Measurements from ENCODE around the gene HOMER1.

- TF ChIP-seq CTCF (conservative IDR thresholded peaks at IDR 0.05; ENCODE audit: low read depth, low read length) (no peak), POLR2A (IDR thresholded peaks at IDR 0.05; ENCODE audit: low read depth, low read length) (no peak), USF2 (IDR thresholded peaks at IDR 0.05; ENCODE audit: low read depth, low read length) (no peak), MXI1 (IDR thresholded peaks at IDR 0.05; ENCODE audit: borderline replicate concordance, low read depth, low read length) (no peak), NFE2L2 (IDR thresholded peaks at IDR 0.05; ENCODE audit: low read depth, low read length) (no peak), RAD21 (IDR thresholded peaks at IDR 0.05; ENCODE audit: low read length) (no peak), SMC3 (IDR thresholded peaks at IDR 0.05; ENCODE audit: low read depth, low read length) (no peak), ELK1 (IDR thresholded peaks at IDR 0.05; ENCODE audit: borderline replicate concordance, low read depth, low read length) (no peak), CHD1 (IDR thresholded peaks at IDR 0.05; ENCODE audit: low read depth, low read length) (no peak), CEBPB (IDR thresholded peaks at IDR 0.05; ENCODE audit: low read depth, low read length) (no peak), RCOR1 (IDR thresholded peaks at IDR 0.05; ENCODE audit: insufficient replicate concordance, low read length) (no peak), MAZ (IDR thresholded peaks at IDR 0.05; ENCODE audit: borderline replicate concordance, low read depth, low read length) (no peak), FOS (IDR thresholded peaks at IDR 0.05; ENCODE audit: low read depth, low read length) (no peak), RFX5 (IDR thresholded peaks at IDR 0.05; ENCODE audit: low read depth, low read length) (no peak)
Observed at GRCh38 chr5:79386679-79387078, 127.3 kb downstream of the HOMER1 start.
